Loucy (cell line): ENCODE measurements around the gene ITGA5.

Experiments used
- H2AFZ ChIP-seq: fragments of 200-600 bp; sonication (generic); 2 replicates; pipeline ENCODE4 v1.6.0; 2016; ENCODE audit warnings: antibody characterized with exemption, mild to moderate bottlenecking, low read length, moderate library complexity
- H3F3A ChIP-seq: fragments of 200-600 bp; 2 replicates; pipeline ENCODE4 v1.6.0; 2016; ENCODE audit warnings: antibody characterized with exemption, low read depth, mild to moderate bottlenecking
- H3K27me3 ChIP-seq: fragments of 200-600 bp; sonication (generic); 2 replicates; pipeline ENCODE4 v1.6.1; 2014; ENCODE audit warnings: low read length, mild to moderate bottlenecking; ENCODE audit not compliant: insufficient read depth, poor library complexity, severe bottlenecking
- H3K36me3 ChIP-seq: fragments of 200-600 bp; sonication (generic); 2 replicates; pipeline ENCODE4 v1.6.1; 2016; ENCODE audit warnings: low read length; ENCODE audit not compliant: insufficient read depth
- H3K4me1 ChIP-seq: fragments of 200-600 bp; sonication (generic); 2 replicates; pipeline ENCODE4 v1.5.1; 2014; ENCODE audit warnings: low read length, mild to moderate bottlenecking; ENCODE audit not compliant: insufficient read depth, poor library complexity, severe bottlenecking
- H3K4me2 ChIP-seq: fragments of 200-600 bp; sonication (generic); 2 replicates; pipeline ENCODE4 v1.6.0; 2014; ENCODE audit warnings: antibody characterized with exemption, low read length, low read depth, mild to moderate bottlenecking; ENCODE audit not compliant: poor library complexity, severe bottlenecking
- H3K4me3 ChIP-seq: fragments of 200-600 bp; sonication (generic); 2 replicates; pipeline ENCODE4 v1.5.1; 2014; ENCODE audit warnings: low read length, mild to moderate bottlenecking, mixed read lengths; ENCODE audit not compliant: poor library complexity, severe bottlenecking
- H3K79me2 ChIP-seq: fragments of 200-600 bp; sonication (generic); 2 replicates; pipeline ENCODE4 v1.6.1; 2014; ENCODE audit warnings: low read length; ENCODE audit not compliant: insufficient read depth
- H3K9ac ChIP-seq: fragments of 200-600 bp; sonication (generic); 2 replicates; pipeline ENCODE4 v1.6.0; 2014; ENCODE audit warnings: mild to moderate bottlenecking, low read depth, low read length, moderate library complexity; ENCODE audit not compliant: poor library complexity, severe bottlenecking
- H3K9me2 ChIP-seq: fragments of 200-600 bp; sonication (generic); replicated peaks from 2 replicates; pipeline ENCODE4 v1.6.1; 2016; ENCODE audit warnings: low read depth, low read length, mixed read lengths
- H3K9me3 ChIP-seq: fragments of 200-600 bp; sonication (generic); 2 replicates; pipeline ENCODE4 v1.6.1; 2014; ENCODE audit warnings: mild to moderate bottlenecking, antibody characterized with exemption, low read length, low read depth; ENCODE audit not compliant: insufficient read depth
- H4K20me1 ChIP-seq: fragments of 200-600 bp; sonication (generic); 2 replicates; pipeline ENCODE4 v1.6.0; 2014; ENCODE audit warnings: antibody characterized with exemption, low read length, mild to moderate bottlenecking; ENCODE audit not compliant: insufficient read depth, poor library complexity, severe bottlenecking
- EZH2phosphoT487 ChIP-seq: fragments of 200-600 bp; IDR thresholded peaks from 2 replicates; pipeline ENCODE4 v1.6.1; 2018; ENCODE audit warnings: antibody characterized with exemption, mild to moderate bottlenecking, moderate library complexity, borderline replicate concordance
- TF ChIP-seq, protein P1 (sequence below): fragments of 200-600 bp; sonication (generic); conservative IDR thresholded peaks from 2 replicates; pipeline ENCODE4 v1.5.1; 2014; ENCODE audit warnings: mild to moderate bottlenecking, antibody characterized with exemption, low read length

The ITGA5 gene

DNA sequence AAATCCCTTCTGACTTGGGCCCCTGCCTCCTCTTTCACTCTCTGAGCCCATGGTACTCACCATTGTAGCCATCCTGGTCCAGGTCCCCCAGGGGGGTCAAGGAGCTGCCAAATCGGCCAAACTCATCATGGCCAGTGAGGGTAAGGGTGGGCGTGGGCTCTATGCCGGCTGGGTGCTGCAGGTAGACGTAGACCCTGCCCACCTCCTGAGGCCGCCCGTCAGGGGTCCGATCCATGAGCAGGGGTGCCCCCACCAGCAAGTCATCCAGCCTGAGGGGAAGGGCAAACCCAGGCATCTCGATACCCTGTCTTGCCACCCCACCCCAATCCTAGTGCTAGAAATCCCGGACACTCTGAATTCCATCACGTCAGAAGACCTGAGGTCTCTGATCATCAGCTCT lies 14.0 kb downstream of the ITGA5 start:
- Histone ChIP-seq H3F3A (peaks cover 7% of the 10 kb centered on the region; the same call in 1 of the 2 replicates), H3K9me3 (no peaks in the 10 kb centered on the region), H2AFZ (no peak overlapping the region), H3K9ac (no peak overlapping the region), H3K9me2 (no peaks in the 10 kb centered on the region), H3K36me3 (peaks cover 97% of the 10 kb centered on the region), H3K27me3 (no peaks in the 10 kb centered on the region), H3K4me2 (no peak overlapping the region), H3K4me1 (peaks cover 3% of the 10 kb centered on the region), H3K4me3 (no peak overlapping the region), H3K79me2 (peaks cover 22% of the 10 kb centered on the region; the same call in 1 of the 2 replicates), H4K20me1 (peaks cover 5% of the 10 kb centered on the region)
- no peak for TF ChIP-seq EZH2phosphoT487
- TF ChIP-seq, protein P1, sequence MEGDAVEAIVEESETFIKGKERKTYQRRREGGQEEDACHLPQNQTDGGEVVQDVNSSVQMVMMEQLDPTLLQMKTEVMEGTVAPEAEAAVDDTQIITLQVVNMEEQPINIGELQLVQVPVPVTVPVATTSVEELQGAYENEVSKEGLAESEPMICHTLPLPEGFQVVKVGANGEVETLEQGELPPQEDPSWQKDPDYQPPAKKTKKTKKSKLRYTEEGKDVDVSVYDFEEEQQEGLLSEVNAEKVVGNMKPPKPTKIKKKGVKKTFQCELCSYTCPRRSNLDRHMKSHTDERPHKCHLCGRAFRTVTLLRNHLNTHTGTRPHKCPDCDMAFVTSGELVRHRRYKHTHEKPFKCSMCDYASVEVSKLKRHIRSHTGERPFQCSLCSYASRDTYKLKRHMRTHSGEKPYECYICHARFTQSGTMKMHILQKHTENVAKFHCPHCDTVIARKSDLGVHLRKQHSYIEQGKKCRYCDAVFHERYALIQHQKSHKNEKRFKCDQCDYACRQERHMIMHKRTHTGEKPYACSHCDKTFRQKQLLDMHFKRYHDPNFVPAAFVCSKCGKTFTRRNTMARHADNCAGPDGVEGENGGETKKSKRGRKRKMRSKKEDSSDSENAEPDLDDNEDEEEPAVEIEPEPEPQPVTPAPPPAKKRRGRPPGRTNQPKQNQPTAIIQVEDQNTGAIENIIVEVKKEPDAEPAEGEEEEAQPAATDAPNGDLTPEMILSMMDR, result no peak

- peaks cover under 1% of the 10 kb centered on the region for H3K4me1 ChIP-seq
- TF ChIP-seq EZH2phosphoT487, result no peak
- TF ChIP-seq, protein P1, result peak; percentile 100
- no peak overlapping the region for H3K4me3 ChIP-seq
- peaks cover 12% of the 10 kb centered on the region; the same call in 1 of the 2 replicates for H3F3A ChIP-seq
- H3K4me2 ChIP-seq, result no peak overlapping the region
- no peaks in the 10 kb centered on the region for H3K9me3 ChIP-seq
- H3K79me2 ChIP-seq, result peaks cover 14% of the 10 kb centered on the region; the same call in 1 of the 2 replicates
- H2AFZ ChIP-seq, result no peak overlapping the region
- peak overlapping the region; percentile 18 for H3K9ac ChIP-seq
- peaks cover 98% of the 10 kb centered on the region for H3K36me3 ChIP-seq
- peaks cover 5% of the 10 kb centered on the region for H4K20me1 ChIP-seq
- H3K27me3 ChIP-seq, result no peaks in the 10 kb centered on the region
- no peaks in the 10 kb centered on the region for H3K9me2 ChIP-seq
These were observed 14.7 kb downstream of the ITGA5 start for GRCh38 chr12:54404061-54405004.

DNA sequence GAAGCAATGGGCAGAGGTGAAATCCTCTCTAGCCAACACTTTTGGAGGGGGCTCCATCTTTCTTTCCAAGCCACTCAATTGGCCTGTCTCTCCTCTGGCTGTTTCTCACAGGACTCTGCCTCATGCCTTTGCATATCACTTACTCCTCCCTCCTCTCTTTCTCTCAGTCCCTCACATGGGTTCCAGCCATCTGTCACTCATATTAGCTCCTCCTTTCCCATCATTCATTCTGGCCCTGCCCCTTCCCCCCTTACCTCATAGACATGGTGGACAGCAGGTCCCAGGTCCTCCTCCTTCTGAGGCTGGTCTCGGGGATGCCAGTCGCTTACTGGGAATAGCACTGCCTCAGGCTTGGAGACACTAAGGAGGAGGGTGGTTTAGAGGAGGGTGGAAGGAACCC lies 17.9 kb downstream of the ITGA5 start:
- H3K9me3 ChIP-seq, result no peaks in the 10 kb centered on the region
- H3K36me3 ChIP-seq, result peaks cover 96% of the 10 kb centered on the region
- H4K20me1 ChIP-seq, result peaks cover 7% of the 10 kb centered on the region
- no peaks in the 10 kb centered on the region for H3K9me2 ChIP-seq
- H3K4me2 ChIP-seq, result no peak overlapping the region
- H3K9ac ChIP-seq, result no peak overlapping the region
- no peak overlapping the region for H2AFZ ChIP-seq
- 0 out of 2 replicates have a peak, but pooled peaks cover 5% of the 10 kb centered on the region for H3F3A ChIP-seq
- H3K27me3 ChIP-seq, result no peaks in the 10 kb centered on the region
- TF ChIP-seq, protein P1, result no peak
- no peak for TF ChIP-seq EZH2phosphoT487
- peaks cover 6% of the 10 kb centered on the region; the same call in 1 of the 2 replicates for H3K79me2 ChIP-seq
- H3K4me1 ChIP-seq, result no peaks in the 10 kb centered on the region
- H3K4me3 ChIP-seq, result no peak overlapping the region
